OCI-LY1 (cell line): ENCODE measurements around the gene NOCT.

Experiments used
- EZH2 ChIP-seq: fragments of 200-600 bp; sonication (generic), shearing (Covaris generic); IDR thresholded peaks from 2 replicates; pipeline ENCODE4 v1.8.0; 2017; ENCODE audit warnings: borderline replicate concordance, mixed run types, mild to moderate bottlenecking, antibody characterized with exemption, low read length, moderate library complexity, mixed read lengths
- TF ChIP-seq, protein P1 (sequence below): fragments of 200-600 bp; sonication (generic), shearing (Covaris generic); IDR thresholded peaks from 2 replicates; pipeline ENCODE4 v1.5.1; 2017; ENCODE audit warnings: mild to moderate bottlenecking, antibody characterized with exemption, low read length, moderate library complexity, mixed read lengths

DNA sequence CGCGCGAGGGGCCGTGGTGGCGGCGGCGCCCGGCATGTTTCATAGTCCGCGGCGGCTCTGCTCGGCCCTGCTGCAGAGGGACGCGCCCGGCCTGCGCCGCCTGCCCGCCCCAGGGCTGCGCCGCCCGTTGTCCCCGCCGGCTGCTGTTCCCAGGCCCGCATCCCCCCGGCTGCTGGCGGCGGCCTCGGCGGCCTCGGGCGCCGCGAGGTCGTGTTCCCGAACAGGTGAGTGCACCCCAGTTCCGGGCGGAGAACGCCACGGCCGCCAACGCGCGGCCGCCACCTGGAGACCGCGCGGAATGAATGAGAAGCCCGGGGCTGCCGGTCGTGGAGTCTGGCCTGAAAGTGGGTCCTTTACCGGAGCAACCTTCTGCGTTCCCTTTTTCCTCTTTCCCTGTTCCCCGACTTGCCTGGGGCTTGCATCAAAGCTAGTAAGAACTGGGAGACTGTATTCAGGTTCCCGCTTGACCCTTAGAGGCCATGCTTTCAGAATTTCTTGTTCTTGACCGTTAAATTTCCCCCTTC is 429 bp downstream of the NOCT start:
- TF ChIP-seq EZH2: no peak
- TF ChIP-seq, protein P1, sequence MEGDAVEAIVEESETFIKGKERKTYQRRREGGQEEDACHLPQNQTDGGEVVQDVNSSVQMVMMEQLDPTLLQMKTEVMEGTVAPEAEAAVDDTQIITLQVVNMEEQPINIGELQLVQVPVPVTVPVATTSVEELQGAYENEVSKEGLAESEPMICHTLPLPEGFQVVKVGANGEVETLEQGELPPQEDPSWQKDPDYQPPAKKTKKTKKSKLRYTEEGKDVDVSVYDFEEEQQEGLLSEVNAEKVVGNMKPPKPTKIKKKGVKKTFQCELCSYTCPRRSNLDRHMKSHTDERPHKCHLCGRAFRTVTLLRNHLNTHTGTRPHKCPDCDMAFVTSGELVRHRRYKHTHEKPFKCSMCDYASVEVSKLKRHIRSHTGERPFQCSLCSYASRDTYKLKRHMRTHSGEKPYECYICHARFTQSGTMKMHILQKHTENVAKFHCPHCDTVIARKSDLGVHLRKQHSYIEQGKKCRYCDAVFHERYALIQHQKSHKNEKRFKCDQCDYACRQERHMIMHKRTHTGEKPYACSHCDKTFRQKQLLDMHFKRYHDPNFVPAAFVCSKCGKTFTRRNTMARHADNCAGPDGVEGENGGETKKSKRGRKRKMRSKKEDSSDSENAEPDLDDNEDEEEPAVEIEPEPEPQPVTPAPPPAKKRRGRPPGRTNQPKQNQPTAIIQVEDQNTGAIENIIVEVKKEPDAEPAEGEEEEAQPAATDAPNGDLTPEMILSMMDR: no peak
